Measurements from ENCODE around the gene PRC1.

GRCh38 chr15:90918034-90918788 is 76.1 kb downstream of the PRC1 start:
- TF ChIP-seq CTCF (IDR thresholded peaks at IDR 0.05; ENCODE audit: insufficient read depth, low read length, poor library complexity, severe bottlenecking), result no peak
- TF ChIP-seq EZH2phosphoT487 (conservative IDR thresholded peaks at IDR 0.05; ENCODE audit: low read length), result no peak

Measured in SU-DHL-6 (cell line).